ENCODE data around the gene SLC44A2.

Gene SLC44A2

DNA sequence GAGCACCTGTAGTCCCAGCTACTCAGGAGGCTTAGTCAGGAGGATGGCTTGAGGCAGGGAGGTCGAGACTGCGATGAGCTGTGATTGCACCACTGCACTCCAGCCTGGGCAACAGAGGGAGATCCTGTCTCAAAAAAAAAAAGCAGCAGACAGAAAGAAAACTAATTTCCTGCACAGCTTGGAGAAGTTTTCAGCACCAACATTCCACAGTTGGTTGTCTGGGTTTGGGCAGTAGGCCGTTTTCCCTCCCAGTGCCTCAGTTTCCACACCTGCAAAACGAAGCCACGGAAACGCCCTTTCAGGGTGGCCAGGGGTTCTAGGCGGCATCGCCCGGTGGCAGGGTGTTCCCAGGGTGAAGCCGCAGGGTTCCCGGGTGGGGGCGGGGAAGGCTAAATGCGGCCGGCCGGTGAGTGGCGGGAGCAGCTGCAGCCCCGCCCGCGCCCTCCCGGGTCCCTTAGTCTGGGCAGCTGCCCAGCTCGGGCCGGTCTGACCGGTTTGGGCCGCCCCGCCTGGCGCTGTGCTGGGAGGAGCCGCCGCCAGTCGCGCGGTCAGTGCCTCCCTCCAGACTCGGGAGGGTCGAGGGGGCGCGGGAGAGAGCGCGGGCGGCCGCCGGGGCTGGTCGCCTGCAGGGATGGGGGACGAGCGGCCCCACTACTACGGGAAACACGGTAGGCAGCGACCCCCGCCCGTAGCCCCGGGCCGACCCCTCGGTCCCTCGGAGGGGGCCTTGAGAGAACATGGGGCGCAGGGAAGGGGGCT lies at the start of gene SLC44A2:
Gene SLC44A2, plus strand, starts transcription at position 551 of the 759 bp plus-strand sequence. Its CDS starts 81 bp downstream, at position 632.
- DNase-seq = no peak

GRCh38 chr19:10577951-10578350 lies 47.4 kb upstream of the SLC44A2 start:
- DNase-seq = no peak

- peak; percentile 92 for DNase-seq
Observed at GRCh38 chr19:10580979-10581631, 44.2 kb upstream of the SLC44A2 start.

DNA sequence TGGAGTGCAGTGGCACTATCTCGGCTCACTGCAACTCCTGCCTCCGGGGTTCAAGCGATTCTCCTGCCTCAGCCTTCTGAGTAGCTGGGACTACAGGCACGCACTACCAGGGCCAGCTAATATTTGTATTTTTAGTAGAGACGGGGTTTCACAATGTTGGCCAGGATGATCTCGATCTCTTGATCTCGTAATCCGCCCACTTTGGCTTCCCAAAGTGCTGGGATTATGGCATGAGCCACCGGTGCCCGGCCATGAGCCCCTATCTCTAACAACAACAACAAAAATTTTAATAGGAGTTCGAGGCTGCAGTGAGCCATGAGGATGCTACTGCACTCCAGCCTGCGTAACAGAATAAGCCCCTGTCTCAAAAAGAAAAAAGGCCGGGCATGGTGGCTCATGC lies 43.3 kb upstream of the SLC44A2 start:
- no peak for DNase-seq

DNA sequence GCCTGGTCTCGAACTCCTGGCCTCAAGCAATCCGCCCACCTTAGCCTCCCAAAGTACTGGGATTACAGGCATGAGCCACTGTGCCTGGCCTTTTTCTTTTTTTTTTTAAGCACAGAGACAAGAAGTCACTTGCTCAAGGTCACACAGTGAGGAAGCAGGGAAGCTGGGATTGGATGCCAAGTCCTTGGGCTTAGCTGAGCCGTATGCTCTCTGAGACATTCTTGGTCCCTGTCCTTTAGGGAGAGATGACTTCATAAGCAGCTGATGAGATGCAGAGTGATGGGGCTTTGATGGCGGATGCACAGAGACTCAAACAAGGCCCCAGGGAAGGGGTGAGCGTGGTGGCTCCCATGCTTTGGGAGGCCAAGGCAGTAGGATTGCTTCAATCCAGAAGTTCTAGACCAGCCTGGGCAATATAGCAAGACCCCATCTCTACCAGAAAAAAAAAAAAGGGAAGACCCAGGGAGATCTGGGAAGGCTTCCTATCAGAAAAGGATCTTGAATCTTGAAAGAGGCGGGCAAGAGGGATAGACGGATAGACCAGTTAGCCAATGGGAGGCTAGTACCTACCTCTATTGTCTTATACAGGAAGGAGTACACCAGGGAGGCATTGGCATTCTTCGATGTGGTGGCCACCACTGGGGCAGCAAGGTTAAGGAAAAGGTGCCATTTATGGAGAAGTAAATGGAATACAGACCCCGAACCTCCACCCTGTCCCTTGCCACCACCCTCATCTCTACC lies 42.1 kb upstream of the SLC44A2 start:
- DNase-seq = no peak

GRCh38 chr19:10586396-10586795 lies 39.0 kb upstream of the SLC44A2 start:
- no peak for DNase-seq

DNA sequence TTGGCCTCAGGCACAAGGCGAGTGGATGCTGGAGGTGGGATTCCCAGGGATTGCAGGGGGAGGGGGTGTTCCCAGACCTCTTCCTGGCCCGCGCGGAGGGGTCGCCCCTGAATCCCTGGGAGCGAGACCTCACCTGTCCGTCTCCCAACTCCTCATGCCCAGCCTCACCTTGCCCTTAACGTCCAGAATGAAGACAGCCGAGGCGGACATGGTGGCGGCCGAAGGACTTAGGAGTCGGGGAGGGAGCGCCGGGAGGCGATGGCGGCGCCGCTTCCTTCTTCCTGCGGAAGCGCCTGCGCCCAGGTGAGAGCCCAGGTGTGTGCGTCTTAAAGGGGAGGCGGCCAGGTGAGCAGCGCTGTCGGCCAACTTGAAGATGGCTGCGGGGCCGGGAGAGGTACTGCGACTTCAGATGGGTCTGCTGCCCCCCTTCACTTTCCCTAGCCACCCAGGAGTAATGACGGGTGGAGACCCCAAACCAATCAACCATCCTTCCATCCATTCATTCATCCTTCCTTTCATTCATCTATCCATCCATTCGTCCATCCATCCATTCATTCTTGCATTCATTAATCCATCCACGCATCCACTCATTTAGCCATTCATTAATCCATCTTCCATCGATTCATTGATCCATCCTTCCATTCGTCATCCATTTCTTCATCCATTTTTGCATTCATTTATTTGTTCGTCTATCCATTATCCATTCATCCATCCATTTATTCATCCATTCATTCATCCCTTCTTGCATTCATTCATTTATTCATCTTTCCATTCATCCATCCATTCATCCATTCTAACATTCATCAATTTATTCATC lies 38.1 kb upstream of the SLC44A2 start, which contains the start of gene AP1M2:
Gene AP1M2, minus strand, starts transcription at position 291 of the 817 bp plus-strand sequence. Its CDS starts 81 bp downstream, at position 210.
- no peak for DNase-seq

DNA sequence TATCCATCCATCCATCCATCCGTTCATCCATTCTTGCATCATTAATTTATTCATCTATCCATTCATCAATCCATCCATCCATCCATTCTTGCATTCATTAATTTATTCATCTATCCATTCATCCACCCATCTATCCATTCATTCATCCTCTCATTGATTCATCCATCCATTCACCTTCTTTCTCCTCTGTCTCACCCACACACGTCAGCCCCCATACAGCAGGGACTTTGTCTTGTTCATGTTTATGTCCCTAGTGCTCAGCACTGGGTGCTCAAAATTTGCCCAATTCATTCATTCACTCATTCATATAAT lies 37.6 kb upstream of the SLC44A2 start:
- no peak for DNase-seq

GRCh38 chr19:10593148-10593547 lies 32.2 kb upstream of the SLC44A2 start:
- no peak for DNase-seq

GRCh38 chr19:10593820-10594637 lies 31.3 kb upstream of the SLC44A2 start:
- DNase-seq = no peak

GRCh38 chr19:10600149-10600548 lies 25.2 kb upstream of the SLC44A2 start:
- no peak for DNase-seq

DNA sequence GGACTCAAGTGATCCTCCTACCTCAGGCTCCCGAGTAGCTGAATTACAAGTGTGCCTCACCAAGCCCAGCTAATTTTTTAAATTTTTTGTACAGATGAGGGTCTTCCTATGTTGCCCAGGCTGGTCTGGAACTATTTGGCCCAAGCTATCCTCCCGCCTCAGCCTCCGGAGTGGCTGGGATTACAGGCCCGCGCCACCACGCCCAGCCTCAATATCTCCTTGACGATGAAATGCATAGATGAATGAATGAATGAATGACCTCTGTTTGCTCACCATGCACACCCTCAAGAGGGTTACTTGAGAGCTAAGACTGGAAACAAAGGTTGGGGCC lies 23.4 kb upstream of the SLC44A2 start:
- no peak for DNase-seq

GRCh38 chr19:10602330-10603083 lies 22.8 kb upstream of the SLC44A2 start:
- peak; percentile 89 for DNase-seq

DNA sequence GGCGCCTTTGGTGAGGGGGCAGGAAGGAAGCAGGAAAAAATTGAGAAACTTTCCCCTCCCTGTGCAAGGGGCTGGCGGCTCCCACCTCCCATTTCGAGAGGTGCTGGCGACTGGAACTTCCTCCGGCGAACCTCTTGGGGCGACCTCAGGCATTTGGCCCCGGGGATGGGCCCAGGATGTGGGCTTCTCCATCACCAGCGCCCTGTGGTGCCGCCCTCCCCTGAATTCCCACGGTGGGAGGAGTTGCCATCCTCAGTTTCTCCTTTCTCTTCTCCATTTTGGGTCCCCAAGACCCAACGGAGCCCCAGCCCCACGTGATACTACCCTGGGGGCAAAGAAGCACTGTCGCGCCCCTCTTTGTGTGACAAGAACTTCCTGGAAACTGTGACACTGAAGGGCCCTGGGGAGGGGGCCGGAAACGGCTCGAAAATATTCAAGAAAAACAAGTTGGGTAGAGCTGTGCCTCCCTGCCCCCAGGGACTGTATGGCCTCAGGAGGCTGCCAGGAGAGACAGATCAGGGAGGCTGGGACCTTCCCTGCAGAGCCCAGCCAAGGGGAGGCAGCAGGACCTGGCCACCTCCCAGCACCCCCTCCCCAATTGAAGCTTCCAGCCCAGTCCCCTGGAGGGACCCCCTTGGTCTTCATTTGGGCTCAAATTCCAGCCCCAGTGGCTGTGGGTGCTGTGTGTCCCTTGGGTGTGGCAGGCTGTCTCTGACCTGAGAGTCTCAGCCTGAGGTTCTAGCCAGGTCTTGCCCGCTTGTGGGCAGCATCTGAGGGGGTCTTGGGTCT lies 22.1 kb upstream of the SLC44A2 start:
- DNase-seq = peak; percentile 80

DNA sequence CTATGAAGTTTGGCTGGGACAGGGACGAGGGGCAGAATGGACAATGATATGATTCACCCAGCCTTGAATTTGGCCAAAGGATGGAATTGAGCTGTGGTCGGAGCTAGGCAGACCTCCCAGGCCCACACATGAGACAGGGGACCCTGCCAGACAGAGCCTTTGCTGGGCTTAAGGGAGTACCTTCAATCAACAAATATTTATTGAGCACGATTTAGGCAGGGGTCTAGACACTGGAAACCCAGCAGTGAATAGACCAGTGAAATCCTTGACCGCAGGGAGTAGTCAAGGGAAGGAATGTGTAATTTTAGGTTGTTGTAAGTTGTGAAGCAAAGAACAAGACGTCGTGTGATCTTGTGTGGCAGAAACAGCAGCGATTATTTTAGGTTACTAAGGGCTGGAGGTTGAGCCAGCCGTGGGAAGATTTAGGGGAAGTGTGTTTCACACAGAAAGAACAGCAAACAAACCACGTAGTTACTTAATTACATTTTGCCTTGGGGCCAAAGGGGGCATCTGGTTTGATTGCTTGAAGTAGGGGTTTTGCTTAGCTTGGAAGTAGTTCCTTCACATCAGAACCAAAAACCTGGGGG lies 21.4 kb upstream of the SLC44A2 start:
- DNase-seq = peak; percentile 36

DNA sequence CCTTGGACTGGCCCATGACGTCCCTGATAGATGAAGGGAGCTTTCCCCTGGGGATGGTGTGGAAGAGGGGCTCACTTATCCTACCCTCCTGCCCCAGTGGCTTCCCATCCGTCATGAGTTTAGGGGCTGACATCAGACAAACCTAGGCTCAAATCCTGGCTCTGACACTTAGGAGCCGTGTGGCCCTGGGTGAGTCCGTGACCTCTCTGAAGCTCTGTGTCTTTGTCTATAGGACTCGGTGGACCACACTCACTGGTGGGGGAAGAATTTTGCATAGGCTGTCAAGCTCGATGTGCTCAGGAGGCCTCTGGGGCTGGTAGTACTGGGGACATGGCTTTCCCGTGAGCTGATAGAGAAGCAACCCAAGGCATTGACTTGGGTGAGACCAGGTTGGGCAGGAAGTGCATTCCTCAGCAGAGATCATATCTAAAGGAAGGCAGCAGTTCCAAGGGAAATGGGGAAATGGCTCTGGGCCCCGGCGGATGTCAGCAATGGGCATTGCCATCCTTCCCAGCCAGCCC lies 20.8 kb upstream of the SLC44A2 start:
- no peak for DNase-seq

DNA sequence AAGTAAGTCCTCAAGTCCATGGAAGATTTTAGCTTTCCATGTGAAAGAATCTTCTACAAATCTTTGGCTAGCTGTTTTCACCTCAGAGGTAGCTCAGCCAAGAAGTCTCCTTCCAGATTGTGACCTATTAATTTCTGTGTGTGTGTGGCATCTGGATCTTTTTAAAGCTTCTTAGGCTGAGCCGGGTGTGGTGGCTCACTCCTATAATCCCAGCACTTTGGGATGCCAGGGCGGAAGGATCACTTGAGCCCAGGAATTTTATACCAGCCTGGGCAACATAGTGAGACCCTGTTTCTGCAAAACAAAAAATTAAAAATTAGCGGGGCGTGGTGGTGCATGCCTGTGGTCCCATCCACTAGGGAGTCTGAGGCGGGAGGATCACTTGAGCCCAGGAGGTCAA lies 13.4 kb upstream of the SLC44A2 start:
- no peak for DNase-seq

GRCh38 chr19:10612499-10613119 lies 12.7 kb upstream of the SLC44A2 start:
- DNase-seq = no peak

- no peak for DNase-seq
Observed at GRCh38 chr19:10615429-10616023, 9.8 kb upstream of the SLC44A2 start.

Measured in activated CD4-positive, alpha-beta T cell treated with anti-CD3 and anti-CD28 coated beads, Interleukin-2, amount 50 U/mL, for 1 hour (primary cell).